WTC11 (cell line): ENCODE results near the gene DBET.
"Not testable (repeated sequence)": the region's sequence is repeated elsewhere in the genome, so short reads cannot be mapped to it uniquely, and the experiment has no call there.

Experiments used
- ATF2 ChIP-seq: sonication (generic); formaldehyde crosslinking; IDR thresholded peaks from 2 replicates; pipeline ENCODE4 v1.8.1; 2022; ENCODE audit warnings: low read depth, missing genetic modification reagents, borderline replicate concordance
- CREB1 ChIP-seq: sonication (generic); formaldehyde crosslinking; IDR thresholded peaks from 2 replicates; pipeline ENCODE4 v1.8.0; 2023; ENCODE audit warnings: mild to moderate bottlenecking, missing genetic modification reagents
- ELF4 ChIP-seq: sonication (generic); formaldehyde crosslinking; IDR thresholded peaks from 2 replicates; pipeline ENCODE4 v1.8.1; 2022; ENCODE audit warnings: low read depth, mild to moderate bottlenecking, moderate library complexity, missing genetic modification reagents
- ESRRA ChIP-seq: sonication (generic); formaldehyde crosslinking; IDR thresholded peaks from 2 replicates; pipeline ENCODE4 v1.8.1; 2022; ENCODE audit warnings: mild to moderate bottlenecking, missing genetic modification reagents, borderline replicate concordance
- HMGXB4 ChIP-seq: sonication (generic); formaldehyde crosslinking; IDR thresholded peaks from 2 replicates; pipeline ENCODE4 v1.8.1; 2023; ENCODE audit warnings: mild to moderate bottlenecking, moderate library complexity, missing genetic modification reagents
- KAT7 ChIP-seq: sonication (generic); formaldehyde crosslinking; IDR thresholded peaks from 2 replicates; pipeline ENCODE4 v1.8.1; 2023; ENCODE audit warnings: missing genetic modification reagents, mild to moderate bottlenecking, borderline replicate concordance
- MLX ChIP-seq: sonication (generic); formaldehyde crosslinking; IDR thresholded peaks from 2 replicates; pipeline ENCODE4 v1.8.1; 2023; ENCODE audit warnings: mild to moderate bottlenecking, missing genetic modification reagents, moderate library complexity
- NR1H2 ChIP-seq: sonication (generic); formaldehyde crosslinking; IDR thresholded peaks from 2 replicates; pipeline ENCODE4 v1.9.0; 2021; ENCODE audit warnings: mild to moderate bottlenecking, moderate library complexity, missing genetic modification reagents
- TEAD1 ChIP-seq: sonication (generic); formaldehyde crosslinking; IDR thresholded peaks from 2 replicates; pipeline ENCODE4 v1.8.0; 2022; ENCODE audit warnings: mild to moderate bottlenecking, missing genetic modification reagents
- ZSCAN18 ChIP-seq: fragments of 250-450 bp; sonication (Bioruptor Pico); IDR thresholded peaks from 2 replicates; pipeline ENCODE4 v2.1.2; 2022; ENCODE audit warnings: mild to moderate bottlenecking, moderate library complexity
- TF ChIP-seq, protein P1 (sequence below): fragments of 200-600 bp; IDR thresholded peaks from 2 replicates; pipeline ENCODE4 v1.8.0; 2022; ENCODE audit warnings: antibody characterized with exemption
- TF ChIP-seq, protein P2 (sequence below): sonication (generic); formaldehyde crosslinking; conservative IDR thresholded peaks from 2 replicates; pipeline ENCODE4 v1.8.1; 2023; ENCODE audit warnings: mild to moderate bottlenecking, low read depth, missing genetic modification reagents, moderate library complexity
- TF ChIP-seq, protein P3 (sequence below): sonication (generic); formaldehyde crosslinking; IDR thresholded peaks from 2 replicates; pipeline ENCODE4 v1.8.0; 2022; ENCODE audit warnings: mild to moderate bottlenecking, missing genetic modification reagents

- not testable (repeated sequence) for TF ChIP-seq CREB1; ESRRA; ELF4 (CRISPR knock-in tag); TEAD1 (CRISPR knock-in tag); ZSCAN18 (CRISPR knock-in tag); HMGXB4 (CRISPR knock-in tag); MLX (CRISPR knock-in tag); NR1H2 (CRISPR knock-in tag); ATF2; KAT7
- TF ChIP-seq, protein P1, sequence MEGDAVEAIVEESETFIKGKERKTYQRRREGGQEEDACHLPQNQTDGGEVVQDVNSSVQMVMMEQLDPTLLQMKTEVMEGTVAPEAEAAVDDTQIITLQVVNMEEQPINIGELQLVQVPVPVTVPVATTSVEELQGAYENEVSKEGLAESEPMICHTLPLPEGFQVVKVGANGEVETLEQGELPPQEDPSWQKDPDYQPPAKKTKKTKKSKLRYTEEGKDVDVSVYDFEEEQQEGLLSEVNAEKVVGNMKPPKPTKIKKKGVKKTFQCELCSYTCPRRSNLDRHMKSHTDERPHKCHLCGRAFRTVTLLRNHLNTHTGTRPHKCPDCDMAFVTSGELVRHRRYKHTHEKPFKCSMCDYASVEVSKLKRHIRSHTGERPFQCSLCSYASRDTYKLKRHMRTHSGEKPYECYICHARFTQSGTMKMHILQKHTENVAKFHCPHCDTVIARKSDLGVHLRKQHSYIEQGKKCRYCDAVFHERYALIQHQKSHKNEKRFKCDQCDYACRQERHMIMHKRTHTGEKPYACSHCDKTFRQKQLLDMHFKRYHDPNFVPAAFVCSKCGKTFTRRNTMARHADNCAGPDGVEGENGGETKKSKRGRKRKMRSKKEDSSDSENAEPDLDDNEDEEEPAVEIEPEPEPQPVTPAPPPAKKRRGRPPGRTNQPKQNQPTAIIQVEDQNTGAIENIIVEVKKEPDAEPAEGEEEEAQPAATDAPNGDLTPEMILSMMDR, result not testable (repeated sequence)
- TF ChIP-seq, protein P2, sequence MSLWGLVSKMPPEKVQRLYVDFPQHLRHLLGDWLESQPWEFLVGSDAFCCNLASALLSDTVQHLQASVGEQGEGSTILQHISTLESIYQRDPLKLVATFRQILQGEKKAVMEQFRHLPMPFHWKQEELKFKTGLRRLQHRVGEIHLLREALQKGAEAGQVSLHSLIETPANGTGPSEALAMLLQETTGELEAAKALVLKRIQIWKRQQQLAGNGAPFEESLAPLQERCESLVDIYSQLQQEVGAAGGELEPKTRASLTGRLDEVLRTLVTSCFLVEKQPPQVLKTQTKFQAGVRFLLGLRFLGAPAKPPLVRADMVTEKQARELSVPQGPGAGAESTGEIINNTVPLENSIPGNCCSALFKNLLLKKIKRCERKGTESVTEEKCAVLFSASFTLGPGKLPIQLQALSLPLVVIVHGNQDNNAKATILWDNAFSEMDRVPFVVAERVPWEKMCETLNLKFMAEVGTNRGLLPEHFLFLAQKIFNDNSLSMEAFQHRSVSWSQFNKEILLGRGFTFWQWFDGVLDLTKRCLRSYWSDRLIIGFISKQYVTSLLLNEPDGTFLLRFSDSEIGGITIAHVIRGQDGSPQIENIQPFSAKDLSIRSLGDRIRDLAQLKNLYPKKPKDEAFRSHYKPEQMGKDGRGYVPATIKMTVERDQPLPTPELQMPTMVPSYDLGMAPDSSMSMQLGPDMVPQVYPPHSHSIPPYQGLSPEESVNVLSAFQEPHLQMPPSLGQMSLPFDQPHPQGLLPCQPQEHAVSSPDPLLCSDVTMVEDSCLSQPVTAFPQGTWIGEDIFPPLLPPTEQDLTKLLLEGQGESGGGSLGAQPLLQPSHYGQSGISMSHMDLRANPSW (CRISPR knock-in tag), result not testable (repeated sequence)
- TF ChIP-seq, protein P3, sequence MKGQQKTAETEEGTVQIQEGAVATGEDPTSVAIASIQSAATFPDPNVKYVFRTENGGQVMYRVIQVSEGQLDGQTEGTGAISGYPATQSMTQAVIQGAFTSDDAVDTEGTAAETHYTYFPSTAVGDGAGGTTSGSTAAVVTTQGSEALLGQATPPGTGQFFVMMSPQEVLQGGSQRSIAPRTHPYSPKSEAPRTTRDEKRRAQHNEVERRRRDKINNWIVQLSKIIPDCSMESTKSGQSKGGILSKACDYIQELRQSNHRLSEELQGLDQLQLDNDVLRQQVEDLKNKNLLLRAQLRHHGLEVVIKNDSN (CRISPR knock-in tag), result not testable (repeated sequence)
Observed at GRCh38 chr4:190095335-190095734, 31.0 kb downstream of the DBET start.
